ENCODE data around the gene GNL3L. TPM values are rescaled to one million over a fixed set of nuclear protein-coding genes. Genes with fewer than 3 reads are reported as not detected.
"Not testable (repeated sequence)": the region's sequence is repeated elsewhere in the genome, so short reads cannot be mapped to it uniquely, and the experiment has no call there.

GNL3L gene
- total RNA-seq, 1 donor from 2014 or later = 42.2 TPM

DNA sequence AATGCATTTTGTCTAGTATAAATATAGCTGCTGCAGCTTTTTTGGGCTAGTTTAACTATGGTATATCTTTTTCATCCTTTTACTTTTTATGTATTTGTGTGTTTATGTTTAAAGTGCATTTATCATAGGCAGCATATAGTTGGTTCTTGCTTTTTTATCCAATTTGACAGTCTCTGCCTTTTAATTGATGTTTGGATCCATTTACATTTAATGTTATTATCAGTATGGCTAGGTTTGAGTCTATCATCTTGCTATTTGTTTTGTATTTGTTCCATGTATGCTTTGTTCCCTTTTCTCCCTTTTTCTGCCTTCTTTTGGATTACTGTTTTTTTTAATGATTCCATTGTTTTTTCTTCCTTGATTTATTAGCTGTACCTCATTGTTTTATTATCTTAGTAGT is 40.3 kb downstream of the GNL3L start:
- TF ChIP-seq, protein P1, sequence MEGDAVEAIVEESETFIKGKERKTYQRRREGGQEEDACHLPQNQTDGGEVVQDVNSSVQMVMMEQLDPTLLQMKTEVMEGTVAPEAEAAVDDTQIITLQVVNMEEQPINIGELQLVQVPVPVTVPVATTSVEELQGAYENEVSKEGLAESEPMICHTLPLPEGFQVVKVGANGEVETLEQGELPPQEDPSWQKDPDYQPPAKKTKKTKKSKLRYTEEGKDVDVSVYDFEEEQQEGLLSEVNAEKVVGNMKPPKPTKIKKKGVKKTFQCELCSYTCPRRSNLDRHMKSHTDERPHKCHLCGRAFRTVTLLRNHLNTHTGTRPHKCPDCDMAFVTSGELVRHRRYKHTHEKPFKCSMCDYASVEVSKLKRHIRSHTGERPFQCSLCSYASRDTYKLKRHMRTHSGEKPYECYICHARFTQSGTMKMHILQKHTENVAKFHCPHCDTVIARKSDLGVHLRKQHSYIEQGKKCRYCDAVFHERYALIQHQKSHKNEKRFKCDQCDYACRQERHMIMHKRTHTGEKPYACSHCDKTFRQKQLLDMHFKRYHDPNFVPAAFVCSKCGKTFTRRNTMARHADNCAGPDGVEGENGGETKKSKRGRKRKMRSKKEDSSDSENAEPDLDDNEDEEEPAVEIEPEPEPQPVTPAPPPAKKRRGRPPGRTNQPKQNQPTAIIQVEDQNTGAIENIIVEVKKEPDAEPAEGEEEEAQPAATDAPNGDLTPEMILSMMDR (conservative IDR thresholded peaks at IDR 0.05) = no peak
- peaks cover 19% of the 10 kb centered on the region for H3K36me3 Mint-ChIP-seq
- no peak overlapping the region for H3K4me3 Mint-ChIP-seq
- peaks cover 9% of the 10 kb centered on the region for H3K9me3 Mint-ChIP-seq
- no peak for DNase-seq (ENCODE audit: extremely low spot score, unreplicated experiment)
- no peak overlapping the region for H3K27ac Mint-ChIP-seq
- H3K27me3 Mint-ChIP-seq = no peaks in the 10 kb centered on the region
- no peaks in the 10 kb centered on the region for H3K4me1 Mint-ChIP-seq (ENCODE audit: unreplicated experiment)

DNA sequence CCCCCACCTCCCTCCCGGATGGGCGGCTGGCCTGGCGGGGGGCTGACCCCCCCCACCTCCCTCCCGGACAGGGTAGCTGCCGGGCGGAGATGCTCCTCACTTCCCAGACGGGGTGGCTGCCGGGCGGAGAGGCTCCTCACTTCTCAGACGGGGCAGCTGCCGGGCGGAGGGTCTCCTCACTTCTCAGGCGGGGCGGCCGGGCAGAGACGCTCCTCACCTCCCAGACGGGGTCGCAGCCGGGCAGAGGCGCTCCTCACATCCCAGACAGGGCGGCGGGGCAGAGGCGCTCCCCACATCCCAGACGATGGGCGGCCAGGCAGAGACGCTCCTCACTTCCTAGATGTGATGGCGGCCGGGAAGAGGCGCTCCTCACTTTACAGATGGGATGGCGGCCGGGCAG is 42.6 kb downstream of the GNL3L start:
- H3K4me1 Mint-ChIP-seq (ENCODE audit: unreplicated experiment); H3K27me3 Mint-ChIP-seq; DNase-seq (ENCODE audit: extremely low spot score, unreplicated experiment); H3K9me3 Mint-ChIP-seq; H3K4me3 Mint-ChIP-seq; H3K27ac Mint-ChIP-seq: not testable (repeated sequence)
- H3K36me3 Mint-ChIP-seq = peaks cover 19% of the 10 kb centered on the region

- TF ChIP-seq, protein P1 (conservative IDR thresholded peaks at IDR 0.05) = no peak
- no peak for DNase-seq (ENCODE audit: extremely low spot score, unreplicated experiment)
- Mint-ChIP-seq H3K27ac (no peak overlapping the region), H3K27me3 (no peaks in the 10 kb centered on the region), H3K4me1 (ENCODE audit: unreplicated experiment) (no peaks in the 10 kb centered on the region), H3K36me3 (no peaks in the 10 kb centered on the region), H3K4me3 (no peak overlapping the region), H3K9me3 (no peaks in the 10 kb centered on the region)
Observed at GRCh38 chrX:54597728-54598127, 67.7 kb downstream of the GNL3L start.

GRCh38 chrX:54602563-54602962 is 72.5 kb downstream of the GNL3L start:
- TF ChIP-seq, protein P1 (conservative IDR thresholded peaks at IDR 0.05) = no peak
- H3K27me3 Mint-ChIP-seq = no peaks in the 10 kb centered on the region
- no peaks in the 10 kb centered on the region for H3K9me3 Mint-ChIP-seq
- no peak for DNase-seq (ENCODE audit: extremely low spot score, unreplicated experiment)
- no peaks in the 10 kb centered on the region for H3K36me3 Mint-ChIP-seq
- no peak overlapping the region for H3K27ac Mint-ChIP-seq
- H3K4me1 Mint-ChIP-seq (ENCODE audit: unreplicated experiment) = no peaks in the 10 kb centered on the region
- H3K4me3 Mint-ChIP-seq = no peak overlapping the region

Other genes starting within 250 kb of the GNL3L start
- gene WNK3, start 172.2 kb upstream of the GNL3L start, total RNA-seq (ENCODE audit: low replicate concordance) = 8.1 and 18.5 TPM in 2 replicates
- 39.1 and 43.8 TPM in 2 replicates for gene TSR2, start 89.8 kb upstream of the GNL3L start, total RNA-seq (ENCODE audit: low replicate concordance)
- 11.3 and 23.9 TPM in 2 replicates for gene FGD1, start 34.0 kb upstream of the GNL3L start, total RNA-seq (ENCODE audit: low replicate concordance)